M059J (cell line): ENCODE data around the gene ARHGEF28. TPM values are rescaled to one million over a fixed set of nuclear protein-coding genes. Genes with fewer than 3 reads are reported as not detected.

Source experiments
- DNase-seq: peaks from one replicate; pipeline ENCODE4 v3.0.0-alpha.2; 2012; ENCODE audit warnings: low read depth
- total RNA-seq: library from RNA; depleted of rRNA; stranded (reverse); fragments of >200 nt; shearing (Covaris generic); gene quantifications from 2 replicates; pipeline ENCODE4 v1.2.3, GENCODE V29; 2014

Gene ARHGEF28
- total RNA-seq, 1 experiment from 2014 or later, result 12.0 TPM

DNA sequence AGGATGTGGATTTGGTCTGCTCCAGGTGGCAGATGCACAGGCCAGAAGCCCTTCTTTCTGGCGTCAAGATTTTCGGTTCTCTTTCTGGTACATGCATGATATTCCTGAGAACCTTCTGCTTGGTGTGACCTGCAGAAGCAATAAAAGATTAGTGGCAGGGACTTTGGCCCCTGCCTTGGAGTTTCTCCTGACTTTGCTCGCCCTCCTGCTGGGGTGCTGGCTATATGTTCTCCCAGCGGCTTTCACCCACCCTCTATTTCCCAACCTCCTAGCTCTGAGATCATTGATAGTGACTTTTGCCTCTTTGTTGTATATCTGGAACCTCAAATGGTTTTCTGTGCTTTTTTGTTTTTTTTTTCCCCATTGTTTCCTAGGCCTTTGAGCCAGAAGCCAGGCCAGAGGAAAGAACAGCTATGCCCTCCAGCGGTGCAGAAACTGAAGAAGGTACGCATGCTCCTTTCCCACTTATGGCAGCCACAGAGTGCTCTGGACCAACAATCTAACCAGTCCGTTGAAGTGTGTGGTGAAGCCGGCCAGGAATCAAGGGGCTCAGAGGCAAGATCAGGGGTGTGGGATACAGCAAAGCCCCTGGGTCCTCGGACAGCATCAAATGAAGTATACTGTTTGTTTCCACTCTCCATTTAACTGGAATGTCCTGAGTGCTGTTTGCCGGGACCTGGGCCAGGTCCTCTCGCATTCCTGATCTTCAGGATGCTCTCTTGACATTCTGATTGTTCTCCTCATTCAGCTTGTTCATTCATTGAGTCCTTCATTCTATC, 154.5 kb downstream of the ARHGEF28 start:
- DNase-seq, result no peak

DNA sequence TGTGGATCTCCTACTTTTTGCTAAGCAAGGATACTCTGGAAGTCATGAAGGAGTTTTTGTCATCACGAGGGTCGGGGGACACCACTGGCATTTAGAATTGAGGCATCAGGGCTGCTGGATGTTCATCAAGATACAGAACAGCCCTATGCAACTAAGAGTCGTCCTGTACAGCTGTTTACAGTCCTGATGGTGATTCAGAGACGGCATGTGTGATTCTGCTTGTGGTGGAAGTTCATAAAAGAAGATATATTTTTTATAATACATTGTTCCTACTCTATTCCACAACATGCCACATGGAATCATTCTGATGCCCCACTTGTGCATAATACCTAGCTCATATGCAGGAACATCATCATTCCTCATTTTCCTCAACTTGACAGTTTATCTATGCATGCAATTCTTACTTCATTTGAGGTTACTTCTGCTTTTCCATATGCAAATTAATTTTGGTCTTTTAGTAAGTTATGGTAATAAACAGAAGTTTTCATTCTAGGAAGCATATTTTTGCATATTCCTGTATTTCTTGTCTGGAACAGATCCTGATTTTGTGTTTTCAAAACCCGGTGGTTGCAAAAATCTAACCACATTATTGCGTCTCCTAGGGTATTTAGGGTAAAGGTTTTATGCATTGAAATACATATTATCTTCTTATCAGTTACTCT, 155.2 kb downstream of the ARHGEF28 start:
- DNase-seq, result no peak

DNA sequence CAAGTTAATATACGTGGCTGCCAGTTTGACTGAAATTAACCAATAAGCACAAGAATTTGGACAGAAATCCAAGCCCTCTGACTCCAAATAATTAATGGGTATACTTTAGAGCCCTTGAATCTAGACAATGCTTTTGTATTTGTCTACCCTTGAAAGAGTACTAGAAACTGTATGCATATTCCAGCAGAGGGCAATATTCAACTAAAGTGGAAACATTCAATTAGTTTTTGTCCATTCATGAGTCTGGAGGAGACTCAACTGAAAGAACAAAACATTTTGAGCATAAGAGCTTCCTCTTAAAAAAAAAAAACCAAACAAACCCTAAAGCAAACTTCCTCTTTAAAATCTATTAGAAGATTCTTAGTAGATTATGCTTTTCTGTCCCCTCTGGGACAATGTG, 157.8 kb downstream of the ARHGEF28 start:
- no peak for DNase-seq

DNA sequence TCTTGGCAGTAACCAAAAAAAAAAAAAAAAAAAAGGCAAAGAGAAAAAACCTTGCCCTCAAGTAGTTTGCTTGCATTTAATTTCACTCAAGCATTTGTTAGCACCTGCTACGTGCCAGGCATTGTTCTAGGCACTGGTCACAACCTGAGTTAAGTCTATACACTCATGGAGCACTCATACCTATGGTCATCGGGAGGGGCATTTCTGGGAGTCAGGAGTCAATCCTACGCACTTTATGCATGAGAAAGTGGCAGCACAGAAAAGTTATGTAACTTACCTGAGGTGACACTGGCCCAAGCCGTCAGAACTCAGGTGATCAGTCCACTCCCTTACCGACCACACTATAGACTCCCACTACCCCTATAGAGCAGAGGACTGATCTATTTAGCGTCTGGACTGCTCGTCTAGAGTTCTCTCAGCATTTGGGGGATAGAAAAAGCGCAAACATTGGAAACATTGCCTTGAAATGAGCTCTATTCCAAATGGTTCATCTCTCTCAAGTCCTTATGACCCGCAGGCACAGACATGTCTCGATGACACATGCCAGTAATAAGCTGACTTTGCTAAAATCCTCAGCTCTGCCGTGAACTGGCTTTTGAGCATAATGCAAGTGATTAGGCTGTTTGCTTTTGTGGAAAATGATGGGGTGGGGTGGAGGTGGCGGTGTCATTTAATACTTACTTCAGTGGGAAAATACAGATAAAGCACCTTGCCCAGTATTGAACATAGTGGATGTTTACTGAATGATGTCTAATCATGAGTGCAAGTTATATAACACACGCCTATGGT, 160.2 kb downstream of the ARHGEF28 start:
- DNase-seq, result no peak

DNA sequence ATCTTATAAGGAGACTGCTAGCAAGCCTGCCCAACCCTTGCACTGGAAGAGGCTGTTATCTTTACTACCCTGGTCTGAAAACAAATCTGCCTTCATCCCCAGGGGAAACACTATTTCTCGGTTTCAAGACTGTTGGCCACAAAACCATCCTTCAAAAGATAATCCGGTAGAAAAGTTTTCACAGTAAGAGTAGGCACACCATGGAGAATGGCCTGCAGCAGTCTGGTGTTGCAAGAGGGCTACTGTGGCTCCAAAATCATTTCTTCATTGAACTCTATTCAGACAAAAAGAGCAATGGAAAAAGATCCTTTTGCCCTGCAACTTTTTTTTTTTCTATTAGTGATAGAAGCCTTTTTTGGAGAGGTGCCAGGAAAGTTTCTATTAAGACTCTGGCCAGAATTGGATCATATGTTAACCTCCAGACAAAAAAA, 163.9 kb downstream of the ARHGEF28 start:
- DNase-seq, result peak; percentile 22

DNA sequence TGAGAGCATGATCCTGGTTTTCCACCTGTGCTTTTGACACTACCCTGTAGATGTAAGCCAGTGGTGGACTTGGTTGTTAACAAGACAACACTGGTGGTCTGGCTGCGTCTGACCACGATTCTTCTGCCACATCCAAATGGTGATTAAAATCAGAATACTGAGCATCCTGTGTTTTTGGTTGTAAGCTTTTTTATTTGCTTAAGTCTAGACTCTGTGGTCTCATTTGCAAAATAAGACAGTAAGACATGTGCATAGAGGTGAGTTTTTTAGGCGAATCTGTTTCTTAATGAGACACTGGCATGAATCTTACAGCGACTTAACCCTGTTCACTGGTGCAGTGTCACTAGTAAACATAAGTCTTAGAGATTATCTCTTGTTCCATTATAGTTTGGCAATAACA, 165.4 kb downstream of the ARHGEF28 start:
- no peak for DNase-seq

DNA sequence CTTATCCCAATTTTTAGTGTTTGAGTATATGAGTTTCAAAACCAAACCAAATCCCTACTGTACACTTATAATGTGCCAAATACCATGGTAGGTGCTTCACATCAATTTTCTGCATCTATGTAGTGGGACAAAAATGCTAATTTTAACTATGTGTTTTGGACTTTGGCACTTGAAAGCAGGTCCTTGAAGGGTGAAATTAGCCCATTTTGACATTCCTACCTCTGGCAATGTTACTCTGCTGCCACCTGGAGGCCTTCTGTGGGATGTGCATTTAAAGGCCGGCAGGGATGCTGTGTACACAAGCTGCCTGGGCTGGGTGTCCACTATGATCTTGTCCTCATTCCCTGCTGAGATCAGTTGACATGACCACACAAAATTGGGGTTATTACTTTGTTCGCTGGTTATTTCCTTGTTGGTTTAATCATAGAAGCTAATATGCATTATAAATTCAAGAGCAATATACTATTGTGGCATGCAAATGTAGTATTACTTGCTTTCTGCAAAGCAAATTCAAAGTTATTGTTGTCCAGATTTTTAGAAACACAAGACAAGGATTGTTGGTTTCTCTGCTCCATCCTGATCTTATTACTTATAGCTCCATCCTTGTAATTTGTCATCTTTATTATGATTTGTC, 166.8 kb downstream of the ARHGEF28 start:
- peak; percentile 70 for DNase-seq

DNA sequence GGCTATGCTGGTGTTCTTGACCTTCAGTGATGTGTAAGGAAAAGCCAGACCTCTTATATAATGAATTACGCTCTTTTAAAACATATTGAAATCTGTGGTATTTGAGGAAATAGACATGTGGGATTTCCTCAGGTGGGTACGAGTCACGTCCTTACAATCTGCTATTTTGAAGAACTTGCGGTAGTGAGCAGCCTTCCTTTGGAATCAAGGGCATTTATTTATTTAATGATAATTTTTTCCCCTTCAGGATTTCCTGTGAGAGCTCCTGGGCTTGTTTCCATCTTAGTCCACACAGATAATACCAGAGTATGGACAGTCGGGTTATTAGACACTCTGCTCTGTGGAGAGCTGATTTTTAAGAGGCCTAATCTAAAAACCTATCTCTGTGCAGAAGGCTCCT, 167.9 kb downstream of the ARHGEF28 start:
- DNase-seq, result peak; percentile 33

DNA sequence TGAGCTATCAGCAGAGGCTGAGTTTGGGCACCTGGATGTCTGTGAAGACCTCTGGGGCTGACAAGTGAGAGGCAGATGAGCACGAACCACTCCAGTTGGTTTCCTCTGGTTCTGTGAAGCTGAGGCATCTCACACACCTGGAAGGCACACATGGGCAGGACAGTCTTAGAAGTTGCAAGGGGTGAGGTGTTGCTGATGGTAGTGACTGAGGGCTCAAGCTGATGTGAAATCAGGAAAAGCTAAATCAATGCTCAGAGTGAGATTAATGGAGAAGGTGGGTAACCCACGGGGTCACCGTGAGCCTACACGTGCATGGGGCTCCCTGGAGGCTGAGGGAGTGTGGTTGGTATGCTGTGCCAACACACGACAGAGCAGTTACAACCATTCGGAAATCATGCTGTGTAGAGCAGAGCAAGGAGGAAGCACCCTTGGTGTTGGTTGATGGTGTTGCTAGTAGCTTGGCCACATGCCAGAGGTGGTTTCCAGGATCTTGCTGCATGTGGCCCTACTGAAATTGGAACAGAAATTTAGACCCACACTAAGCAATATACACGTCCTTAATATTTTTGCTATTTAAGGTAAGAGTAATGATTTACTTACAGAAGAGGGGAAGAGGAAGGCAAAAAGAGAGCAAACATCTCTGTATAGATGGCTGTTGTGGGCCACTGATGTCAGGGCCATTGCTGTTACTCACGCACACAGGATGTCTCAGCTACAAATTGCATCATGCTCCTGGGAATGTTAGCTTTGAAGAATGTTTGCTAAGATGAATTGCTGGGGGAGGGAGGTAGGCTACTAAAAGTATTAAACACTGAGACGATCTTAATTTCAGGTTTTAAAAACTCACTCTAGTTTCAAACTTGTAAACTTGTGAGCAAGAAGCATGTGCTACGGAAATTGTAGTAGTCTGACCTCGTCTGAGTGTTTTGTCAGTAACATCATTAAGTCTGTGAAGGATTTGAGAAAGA, 170.5 kb downstream of the ARHGEF28 start:
- DNase-seq, result peak; percentile 94

DNA sequence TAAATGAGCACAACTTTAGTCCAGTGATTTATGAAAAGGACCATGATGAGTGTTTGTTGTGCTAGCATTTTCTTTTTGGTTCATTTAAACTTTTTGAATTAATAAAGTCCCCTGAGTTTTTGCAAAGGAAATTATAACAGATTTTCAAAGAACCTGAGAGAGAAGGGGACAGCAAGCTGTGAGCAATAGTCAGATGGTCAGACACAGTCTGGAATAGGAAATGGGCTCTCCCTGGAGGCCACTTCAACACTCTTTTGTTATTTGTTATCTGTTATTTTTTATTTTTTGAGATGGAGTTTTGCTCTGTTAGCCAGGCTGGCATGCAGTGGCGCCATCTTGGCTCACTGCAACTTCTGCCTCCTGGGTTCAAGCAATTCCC, 171.1 kb downstream of the ARHGEF28 start:
- DNase-seq, result no peak

DNA sequence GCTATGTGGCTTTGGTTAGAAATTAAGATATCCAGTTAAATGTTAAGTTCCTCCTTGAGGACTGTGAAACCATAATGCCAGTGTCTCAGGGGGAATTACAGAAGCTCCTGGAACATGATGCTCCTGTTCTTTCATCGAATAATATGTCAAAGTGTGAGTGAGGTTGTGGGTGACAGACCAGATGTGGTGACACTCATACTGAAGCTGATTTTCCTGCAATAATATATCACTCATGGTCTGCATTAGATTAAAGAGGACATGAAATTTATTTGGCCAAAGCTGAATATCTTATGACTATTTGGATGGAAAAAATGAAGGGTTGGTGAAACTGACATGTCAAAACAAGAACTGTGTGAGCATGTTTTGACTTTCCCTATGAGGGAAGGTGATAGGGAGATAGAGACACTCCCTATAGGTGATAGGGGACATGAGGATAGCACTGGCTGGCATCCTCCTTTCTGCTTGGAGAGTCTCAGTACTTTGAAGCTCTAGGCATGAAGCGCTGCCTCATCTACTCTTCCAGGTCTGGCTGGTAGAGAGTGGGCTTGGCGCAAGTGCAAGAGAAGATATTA, 173.5 kb downstream of the ARHGEF28 start:
- DNase-seq, result no peak

DNA sequence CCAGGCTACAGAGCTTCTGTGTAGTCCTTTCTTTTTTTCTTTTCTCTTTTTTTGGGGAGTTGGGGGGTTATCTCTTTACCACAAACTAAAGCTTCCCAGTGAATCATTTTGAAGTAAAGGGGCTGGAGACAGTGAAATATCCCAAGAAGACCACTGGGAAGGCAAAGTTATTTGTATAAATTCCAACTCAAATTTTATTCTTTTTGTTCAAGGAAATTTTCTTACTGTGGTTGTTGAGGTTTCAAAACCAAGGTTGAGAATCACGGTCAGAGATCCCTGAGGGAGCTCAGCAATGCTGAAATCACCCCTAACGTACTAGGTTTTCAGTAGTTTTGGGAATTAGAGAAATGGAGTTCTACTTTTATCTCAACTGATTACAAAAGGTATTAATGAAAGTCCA, 175.7 kb downstream of the ARHGEF28 start:
- no peak for DNase-seq

DNA sequence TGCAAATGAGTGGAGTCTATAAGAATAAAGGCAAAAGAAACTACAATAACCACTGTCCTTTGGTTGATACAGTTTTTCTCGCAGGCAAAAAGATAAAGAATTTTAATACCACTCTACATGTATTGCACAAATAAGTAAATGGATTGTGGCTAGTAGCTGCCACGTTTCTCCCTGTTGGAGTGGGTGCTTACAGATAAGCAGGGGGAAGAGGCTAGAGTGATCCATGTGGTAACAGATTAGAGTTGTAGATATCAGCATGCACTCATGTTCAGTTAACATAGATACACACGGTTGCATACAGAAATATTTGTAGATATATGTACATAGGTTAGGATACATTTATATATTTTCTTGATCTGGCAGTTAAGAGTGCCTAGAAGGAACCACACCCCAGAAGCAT, 179.5 kb downstream of the ARHGEF28 start:
- DNase-seq, result no peak

DNA sequence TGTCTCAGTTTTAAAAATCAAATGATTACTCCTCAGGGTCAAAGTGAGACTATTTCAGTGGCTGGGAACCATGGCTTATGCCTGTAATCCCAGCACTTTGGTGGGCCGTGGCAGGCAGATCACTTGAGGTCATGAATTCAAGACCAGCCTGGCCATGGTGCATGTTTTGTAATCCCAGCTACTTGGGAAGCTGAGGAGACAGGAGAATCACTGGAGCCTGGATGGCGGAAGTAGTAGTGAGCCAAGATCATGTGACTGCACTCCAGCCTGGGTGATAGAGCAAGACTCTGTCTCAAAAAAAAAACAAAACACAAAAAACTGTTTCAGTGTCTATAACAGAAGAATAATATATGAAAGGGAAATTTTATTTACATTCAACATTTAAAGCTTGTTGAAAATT, 182.9 kb downstream of the ARHGEF28 start:
- DNase-seq, result no peak

DNA sequence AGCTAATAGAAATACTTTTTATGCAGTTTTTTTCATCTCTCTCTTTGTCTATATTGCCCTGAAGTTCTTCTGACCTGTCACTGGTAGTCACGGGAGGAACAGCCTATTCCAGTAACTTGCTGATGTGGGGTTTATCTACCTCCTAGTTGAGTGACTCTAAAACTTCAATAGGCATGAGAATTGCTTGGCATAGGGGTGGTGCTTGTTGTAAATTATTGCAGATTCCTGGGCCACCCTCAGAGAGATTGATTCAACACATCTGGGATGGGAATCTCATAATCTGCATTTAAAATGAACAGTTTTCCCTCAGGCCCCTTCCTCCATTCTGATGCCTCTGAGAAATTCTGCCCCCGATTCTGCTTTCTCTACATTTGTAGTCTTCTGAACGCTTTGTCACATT, 184.4 kb downstream of the ARHGEF28 start:
- no peak for DNase-seq

DNA sequence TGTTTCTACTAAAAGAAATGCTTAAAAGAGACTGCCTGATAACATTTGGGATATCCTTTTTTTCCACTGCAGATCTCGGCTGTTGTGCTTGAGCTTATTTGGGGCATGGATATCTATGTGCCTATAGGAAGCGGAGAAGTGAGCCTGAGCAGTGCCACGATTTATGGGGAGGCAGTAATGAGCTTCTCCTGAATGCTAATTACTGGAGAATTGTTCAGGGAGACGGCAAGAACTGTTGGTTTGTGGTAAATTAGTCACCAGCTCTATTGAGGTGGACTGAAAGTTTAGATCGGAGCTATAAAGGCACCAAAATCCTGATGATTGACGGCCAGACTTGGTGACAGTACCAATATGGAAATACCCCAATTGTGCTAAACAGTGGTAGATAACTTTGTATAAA, 186.5 kb downstream of the ARHGEF28 start:
- DNase-seq, result peak; percentile 58

DNA sequence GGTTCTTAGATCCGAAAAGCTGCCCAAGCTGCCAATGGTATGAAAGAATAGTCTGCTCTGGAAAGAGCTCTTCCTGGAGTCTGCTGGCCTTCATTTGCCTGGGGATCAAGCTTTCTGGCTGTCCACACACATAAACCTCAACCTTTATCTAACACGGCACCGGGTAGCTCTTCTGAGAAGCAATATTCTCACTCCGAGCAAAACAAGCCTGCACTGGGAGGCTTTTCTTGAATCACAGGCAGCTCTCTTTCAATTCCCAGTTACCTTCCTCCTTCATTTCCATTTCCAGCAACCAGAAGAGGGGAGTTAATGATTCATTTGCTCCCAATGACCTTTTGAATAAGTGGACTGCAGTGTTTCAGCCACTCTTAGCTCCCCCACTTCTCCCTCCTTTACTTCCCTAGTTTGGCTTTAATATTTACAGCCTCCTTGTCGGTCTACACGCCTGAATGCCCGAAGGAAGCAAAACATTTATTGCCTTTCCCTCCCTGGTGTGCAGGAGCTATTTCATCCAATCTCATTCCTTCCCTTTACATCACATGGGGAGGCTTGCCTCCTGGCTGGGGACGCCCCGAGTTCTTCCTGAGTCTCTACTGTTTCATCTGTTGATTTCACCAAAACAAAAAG, 187.1 kb downstream of the ARHGEF28 start:
- no peak for DNase-seq

DNA sequence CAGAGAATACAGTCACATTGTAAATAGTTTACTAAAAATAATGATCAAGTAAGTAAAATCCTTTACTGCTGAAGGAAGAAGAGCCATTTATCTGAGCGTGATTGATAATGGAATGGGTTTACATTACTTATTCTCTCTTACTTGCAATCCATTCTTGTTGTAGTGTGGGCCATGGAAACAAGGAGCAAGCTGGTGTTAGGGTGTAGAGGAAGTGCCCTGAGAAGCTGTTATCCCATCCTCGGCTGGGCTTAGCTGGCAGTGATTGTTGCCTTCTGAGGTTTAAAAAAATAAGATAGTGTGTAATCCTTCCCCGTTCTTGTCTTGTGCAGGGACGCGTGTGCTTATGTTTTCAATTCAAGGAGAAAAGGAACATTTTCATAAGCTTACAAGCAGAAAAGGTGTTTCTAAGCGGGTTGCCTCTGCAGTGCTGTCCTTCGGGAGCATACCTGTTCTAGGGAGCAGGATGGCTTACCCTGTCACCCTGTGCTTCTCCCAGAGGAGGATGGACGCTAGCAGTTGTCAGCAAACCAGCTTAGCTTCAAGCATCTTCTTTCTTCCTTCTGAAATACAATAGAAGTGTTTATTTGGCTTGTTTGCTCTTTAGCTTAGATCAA, 188.3 kb downstream of the ARHGEF28 start:
- no peak for DNase-seq

DNA sequence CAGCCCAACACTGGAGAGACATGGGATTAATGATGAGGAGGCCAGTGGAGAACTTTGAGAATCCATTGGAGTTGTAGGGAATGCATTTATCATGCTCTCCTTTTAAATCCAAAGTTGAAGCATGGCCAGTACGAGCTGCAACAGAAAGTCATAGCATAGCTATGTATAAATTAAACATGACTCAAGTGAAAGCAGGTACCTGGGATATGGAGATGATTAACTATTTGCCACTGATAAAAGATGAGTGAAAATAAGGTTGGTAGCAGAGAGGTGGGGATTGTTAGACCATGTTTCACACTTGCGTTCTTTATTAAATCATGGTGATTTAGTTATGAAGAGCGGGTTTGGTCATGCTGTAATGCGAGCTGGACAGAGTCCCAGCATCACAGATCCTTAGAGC, 189.6 kb downstream of the ARHGEF28 start:
- no peak for DNase-seq
